HFFc6 (cell line): ENCODE results near the gene CCDC33. TPM values are rescaled to one million over a fixed set of nuclear protein-coding genes. Genes with fewer than 3 reads are reported as not detected.

Experiments used
- DNase-seq: peaks from one replicate; pipeline ENCODE4 v3.0.0-alpha.2; 2018
- H3K27ac Mint-ChIP-seq: 2 replicates; pipeline ENCODE4 v1.8.0; 2020; ENCODE audit warnings: mild to moderate bottlenecking, mixed read lengths
- H3K27me3 Mint-ChIP-seq: 2 replicates; pipeline ENCODE4 v1.8.0; 2021; ENCODE audit warnings: mild to moderate bottlenecking, moderate library complexity, mixed read lengths; ENCODE audit not compliant: insufficient read depth
- H3K36me3 Mint-ChIP-seq: 2 replicates; pipeline ENCODE4 v1.8.0; 2021; ENCODE audit warnings: low read depth, mixed read lengths
- H3K4me1 Mint-ChIP-seq: 2 replicates; pipeline ENCODE4 v1.8.0; 2020; ENCODE audit warnings: low read depth, mixed read lengths
- H3K4me3 Mint-ChIP-seq: 2 replicates; pipeline ENCODE4 v1.8.0; 2020; ENCODE audit warnings: mild to moderate bottlenecking, moderate library complexity, mixed read lengths
- H3K9me3 Mint-ChIP-seq: 2 replicates; pipeline ENCODE4 v1.8.0; 2020; ENCODE audit warnings: mild to moderate bottlenecking, mixed read lengths
- total RNA-seq, 6 experiments: library from RNA; stranded (reverse); fragmentation: NEBNext Ultra II Directional; extraction: Animal tissue kit (Norgen Biotek cat#: 25700); gene quantifications; 2 replicates in 1 of 6; 3 replicates in 5 of 6; pipeline ENCODE4 v1.2.3, GENCODE V29; 2021
- TF ChIP-seq, protein P1 (sequence below): fragments of 200-600 bp; sonication (generic); IDR thresholded peaks from 2 replicates; pipeline ENCODE4 v1.5.0; 2021; ENCODE audit warnings: antibody characterized with exemption, mild to moderate bottlenecking

Gene CCDC33
- total RNA-seq, 6 experiments from 2014 or later, result 0.30 TPM; not detected in 5

DNA sequence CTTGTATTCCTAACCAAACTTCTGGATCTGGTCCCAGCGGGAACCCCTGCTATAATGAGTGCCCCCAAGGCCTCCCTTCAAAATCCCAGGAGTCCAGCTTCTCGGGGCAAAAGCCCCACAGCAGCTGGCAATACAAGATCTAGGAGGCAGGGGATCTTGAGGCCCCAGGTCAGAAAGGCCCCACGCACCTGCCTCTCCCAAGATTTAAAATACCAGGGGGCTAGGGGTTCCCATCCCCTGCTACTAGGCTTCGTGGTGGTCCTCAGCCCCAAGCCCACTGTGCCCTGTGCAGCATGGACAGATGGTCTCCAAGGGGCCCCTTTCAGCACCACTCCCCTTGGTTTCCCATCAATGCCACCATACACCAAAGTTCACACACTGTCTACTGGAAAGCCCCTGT lies 147.2 kb downstream of the CCDC33 start:
- DNase-seq, result no peak
- Mint-ChIP-seq H3K4me3 (no peak overlapping the region), H3K4me1 (peaks cover 70% of the 10 kb centered on the region), H3K9me3 (no peaks in the 10 kb centered on the region), H3K27ac (peak overlapping the region; percentile 84), H3K27me3 (peaks cover 3% of the 10 kb centered on the region; the same call in 1 of the 2 replicates), H3K36me3 (no peaks in the 10 kb centered on the region)
- TF ChIP-seq, protein P1, sequence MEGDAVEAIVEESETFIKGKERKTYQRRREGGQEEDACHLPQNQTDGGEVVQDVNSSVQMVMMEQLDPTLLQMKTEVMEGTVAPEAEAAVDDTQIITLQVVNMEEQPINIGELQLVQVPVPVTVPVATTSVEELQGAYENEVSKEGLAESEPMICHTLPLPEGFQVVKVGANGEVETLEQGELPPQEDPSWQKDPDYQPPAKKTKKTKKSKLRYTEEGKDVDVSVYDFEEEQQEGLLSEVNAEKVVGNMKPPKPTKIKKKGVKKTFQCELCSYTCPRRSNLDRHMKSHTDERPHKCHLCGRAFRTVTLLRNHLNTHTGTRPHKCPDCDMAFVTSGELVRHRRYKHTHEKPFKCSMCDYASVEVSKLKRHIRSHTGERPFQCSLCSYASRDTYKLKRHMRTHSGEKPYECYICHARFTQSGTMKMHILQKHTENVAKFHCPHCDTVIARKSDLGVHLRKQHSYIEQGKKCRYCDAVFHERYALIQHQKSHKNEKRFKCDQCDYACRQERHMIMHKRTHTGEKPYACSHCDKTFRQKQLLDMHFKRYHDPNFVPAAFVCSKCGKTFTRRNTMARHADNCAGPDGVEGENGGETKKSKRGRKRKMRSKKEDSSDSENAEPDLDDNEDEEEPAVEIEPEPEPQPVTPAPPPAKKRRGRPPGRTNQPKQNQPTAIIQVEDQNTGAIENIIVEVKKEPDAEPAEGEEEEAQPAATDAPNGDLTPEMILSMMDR, result no peak

DNA sequence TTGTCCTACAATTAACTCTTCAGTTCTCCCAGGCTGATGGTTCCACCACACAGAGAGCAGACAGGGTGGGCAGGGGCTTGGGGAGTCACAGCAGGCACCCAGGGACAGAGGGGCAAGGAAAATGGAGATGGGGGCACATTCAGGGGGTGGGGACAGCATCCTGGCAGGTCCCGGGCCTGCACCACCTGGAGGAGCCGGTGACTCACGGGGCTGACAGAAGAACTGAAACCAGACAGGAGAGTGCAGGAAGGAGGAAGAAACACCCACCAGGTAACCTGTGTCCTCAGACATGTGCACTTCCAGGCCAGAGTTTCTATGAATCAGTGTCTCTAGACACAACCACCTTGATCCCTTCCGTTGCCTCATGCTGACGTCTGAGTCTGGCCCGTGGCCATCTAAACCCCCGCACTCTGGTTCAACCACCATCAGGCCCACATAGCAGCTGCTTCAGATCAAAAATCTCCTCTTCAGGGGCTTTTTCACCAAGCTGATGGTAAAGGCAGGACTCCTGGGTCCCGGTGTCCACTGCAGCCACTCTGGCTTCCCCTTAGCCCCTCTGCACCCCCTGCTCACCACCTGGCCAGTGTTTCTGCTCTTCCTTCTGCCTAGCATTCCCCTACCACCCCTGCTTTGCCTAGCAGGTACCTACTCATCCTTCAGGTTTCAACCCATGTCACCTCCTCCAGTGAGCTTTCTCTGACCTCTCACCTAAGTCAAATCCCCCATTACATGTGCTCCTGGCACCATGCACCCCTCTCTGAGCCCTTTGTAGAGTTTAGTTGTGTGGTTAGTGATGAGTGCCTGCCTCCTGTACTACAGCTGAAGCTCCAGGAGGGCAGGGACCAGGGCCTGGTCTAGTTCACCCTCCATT lies 147.8 kb downstream of the CCDC33 start:
- peak; percentile 40 for DNase-seq
- Mint-ChIP-seq H3K4me1 (peaks cover 69% of the 10 kb centered on the region), H3K4me3 (peak overlapping the region; percentile 13; the same call in 1 of the 2 replicates), H3K36me3 (no peaks in the 10 kb centered on the region), H3K27me3 (peaks cover 3% of the 10 kb centered on the region; the same call in 1 of the 2 replicates), H3K27ac (peak overlapping the region; percentile 84), H3K9me3 (no peaks in the 10 kb centered on the region)
- TF ChIP-seq, protein P1, result no peak

DNA sequence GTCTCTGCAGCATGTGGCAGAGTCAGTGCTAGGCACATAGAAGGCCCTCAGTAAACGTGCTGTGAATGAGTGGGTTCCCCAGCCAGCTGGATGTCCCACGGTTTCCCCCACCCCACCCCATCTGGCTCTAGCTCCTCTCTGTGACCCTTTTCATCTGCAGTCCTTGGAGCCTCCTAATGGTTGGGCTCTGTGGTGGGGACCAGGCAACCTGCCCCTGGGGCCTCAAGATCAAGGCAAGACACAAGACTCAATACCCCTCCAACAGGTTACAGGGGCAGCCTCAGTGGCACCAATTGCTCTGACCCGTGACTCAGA lies 148.4 kb downstream of the CCDC33 start:
- peak overlapping the region; percentile 84 for H3K27ac Mint-ChIP-seq

DNA sequence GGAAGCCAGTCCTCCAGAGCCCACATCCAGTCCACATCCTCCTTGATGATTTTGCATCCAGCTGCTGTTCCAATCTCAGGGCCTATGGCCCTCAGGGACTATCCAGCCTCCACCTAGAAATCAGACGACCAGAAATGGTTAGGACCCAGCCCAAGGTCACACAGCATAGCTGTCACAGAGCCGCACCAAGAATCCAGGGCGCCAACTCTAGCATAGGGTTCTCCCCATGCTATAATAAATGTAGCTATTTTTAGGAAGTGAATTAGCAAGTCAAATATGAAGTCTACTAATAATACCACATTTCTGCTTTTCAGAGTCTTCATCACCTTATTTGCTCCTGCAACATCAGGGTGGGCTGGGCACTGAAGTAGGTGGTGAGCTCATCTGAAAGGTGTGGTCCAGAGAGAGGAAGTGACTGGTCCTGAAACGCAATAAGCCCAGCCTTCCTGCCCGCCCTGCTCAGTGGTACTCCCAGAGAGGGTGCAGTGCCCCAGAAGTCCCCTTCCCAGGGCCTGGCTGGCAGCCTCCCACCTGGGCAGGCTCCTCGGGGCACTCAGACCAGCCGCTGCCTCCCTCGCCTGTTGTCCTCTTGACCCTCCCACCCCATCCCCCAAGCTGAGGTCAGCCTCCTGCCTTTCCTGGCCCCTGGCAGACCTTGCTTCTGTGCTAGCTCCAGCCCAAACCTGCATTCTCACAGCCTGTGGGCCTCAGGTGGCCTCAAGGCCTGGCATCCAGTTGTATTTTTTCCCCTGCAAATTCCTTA lies 148.9 kb downstream of the CCDC33 start:
- TF ChIP-seq, protein P1, result no peak
- H3K27me3 Mint-ChIP-seq, result peaks cover 3% of the 10 kb centered on the region; the same call in 1 of the 2 replicates
- H3K9me3 Mint-ChIP-seq, result no peaks in the 10 kb centered on the region
- peaks cover 69% of the 10 kb centered on the region for H3K4me1 Mint-ChIP-seq
- H3K4me3 Mint-ChIP-seq, result no peak overlapping the region
- no peaks in the 10 kb centered on the region for H3K36me3 Mint-ChIP-seq
- H3K27ac Mint-ChIP-seq, result peak overlapping the region; percentile 84
- DNase-seq, result peak; percentile 36

More for the DNA sequence above, 148.4 kb downstream of the CCDC33 start:
- TF ChIP-seq, protein P1, result no peak
- Mint-ChIP-seq H3K27me3 (peaks cover 3% of the 10 kb centered on the region; the same call in 1 of the 2 replicates), H3K36me3 (no peaks in the 10 kb centered on the region), H3K4me1 (peaks cover 69% of the 10 kb centered on the region), H3K9me3 (no peaks in the 10 kb centered on the region), H3K4me3 (peak overlapping the region; percentile 13; the same call in 1 of the 2 replicates)
- DNase-seq, result no peak

DNA sequence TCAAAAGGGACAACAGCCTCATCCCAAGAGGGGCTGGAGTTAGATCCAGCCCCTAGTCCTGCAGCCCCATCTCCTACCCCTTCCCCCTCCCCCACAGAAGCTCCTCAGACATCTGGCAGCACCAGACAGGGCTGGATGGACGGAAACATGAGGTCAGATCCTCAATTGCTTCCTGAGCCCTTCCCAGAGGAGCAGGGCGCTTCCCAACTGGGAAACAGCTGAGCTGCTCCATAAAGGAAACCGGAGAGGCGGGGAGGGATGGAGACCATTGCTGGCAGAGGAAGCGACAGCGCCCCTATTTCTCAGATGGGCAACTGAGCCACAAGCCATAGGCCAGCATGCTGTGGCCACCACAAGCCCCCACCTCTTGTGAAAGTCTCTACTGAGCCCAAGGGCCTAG lies 149.6 kb downstream of the CCDC33 start:
- H3K36me3 Mint-ChIP-seq, result no peaks in the 10 kb centered on the region
- peaks cover 3% of the 10 kb centered on the region for H3K27me3 Mint-ChIP-seq
- H3K9me3 Mint-ChIP-seq, result no peaks in the 10 kb centered on the region
- H3K27ac Mint-ChIP-seq, result peak overlapping the region; percentile 84
- TF ChIP-seq, protein P1, result no peak
- no peak overlapping the region for H3K4me3 Mint-ChIP-seq
- H3K4me1 Mint-ChIP-seq, result peaks cover 73% of the 10 kb centered on the region
- DNase-seq, result no peak

Other genes starting within 250 kb of the CCDC33 start
- gene STOML1, start 244.0 kb upstream of the CCDC33 start, total RNA-seq, result 10 to 100 TPM; 21.4 to 30.6 (median 24.7) TPM
- gene PML, start 241.6 kb upstream of the CCDC33 start, total RNA-seq, result 10 to 100 TPM; 45.2 to 51.8 (median 47.5) TPM
- gene GOLGA6A, start 153.8 kb upstream of the CCDC33 start, total RNA-seq, result not detected
- under 1 TPM in 1 of 6 experiments, not detected in 5; 0.07 TPM for gene ISLR2, start 105.7 kb upstream of the CCDC33 start, total RNA-seq
- 1 to 10 TPM; 1.7 to 6.3 (median 1.9) TPM for gene ISLR, start 62.6 kb upstream of the CCDC33 start, total RNA-seq
- gene STRA6, start 33.5 kb upstream of the CCDC33 start, total RNA-seq, result 1 to 10 TPM; 2.2 to 3.2 (median 2.6) TPM
- under 1 TPM in 4 of 6 experiments, not detected in 2; 0.12 to 0.17 (median 0.14) TPM for gene CYP11A1, start 131.3 kb downstream of the CCDC33 start, total RNA-seq
- 100 to 1,000 TPM; 115 to 196 (median 129) TPM for gene SEMA7A, start 197.6 kb downstream of the CCDC33 start, total RNA-seq
- gene UBL7, start 224.8 kb downstream of the CCDC33 start, total RNA-seq, result 10 to 100 TPM; 50.9 to 68.0 (median 60.1) TPM